Osteocyte (in vitro differentiated cells): Measurements from ENCODE around the gene BORCS5. TPM values are rescaled to one million over a fixed set of nuclear protein-coding genes. Genes with fewer than 3 reads are reported as not detected.

Experiments used
- DNase-seq: peaks from one replicate; pipeline ENCODE4 v3.0.0; 2021; ENCODE audit warnings: mixed read lengths; ENCODE audit not compliant: unreplicated experiment; ENCODE audit errors: extremely low spot score
- H3K27ac Mint-ChIP-seq: one replicate; pipeline ENCODE4 v1.8.0; 2021; ENCODE audit warnings: mild to moderate bottlenecking, mixed read lengths; ENCODE audit not compliant: unreplicated experiment
- H3K27me3 Mint-ChIP-seq: one replicate; pipeline ENCODE4 v1.8.0; 2021; ENCODE audit warnings: mixed read lengths; ENCODE audit not compliant: unreplicated experiment
- H3K36me3 Mint-ChIP-seq: one replicate; pipeline ENCODE4 v1.8.0; 2021; ENCODE audit warnings: mixed read lengths; ENCODE audit not compliant: unreplicated experiment
- H3K4me1 Mint-ChIP-seq: one replicate; pipeline ENCODE4 v1.8.0; 2021; ENCODE audit warnings: mixed read lengths; ENCODE audit not compliant: unreplicated experiment
- H3K4me3 Mint-ChIP-seq: one replicate; pipeline ENCODE4 v1.8.0; 2021; ENCODE audit warnings: mild to moderate bottlenecking, moderate library complexity, mixed read lengths; ENCODE audit not compliant: unreplicated experiment
- H3K9me3 Mint-ChIP-seq: one replicate; pipeline ENCODE4 v1.8.0; 2021; ENCODE audit warnings: mixed read lengths; ENCODE audit not compliant: unreplicated experiment
- CTCF ChIP-seq: fragments of 200-600 bp; sonication (generic); IDR thresholded peaks from 2 replicates; pipeline ENCODE4 v1.5.0; 2021; ENCODE audit warnings: antibody characterized with exemption, mild to moderate bottlenecking, moderate library complexity
- total RNA-seq: library from RNA; stranded (reverse); gene quantifications from 2 replicates; pipeline ENCODE4 v1.2.1, GENCODE V29; 2021

BORCS5 gene
- total RNA-seq, 1 donor from 2014 or later, result 16.7 TPM

GRCh38 chr12:12432364-12432763 is 75.5 kb downstream of the BORCS5 start:
- no peak for DNase-seq
- H3K36me3 Mint-ChIP-seq, result peaks cover 14% of the 10 kb centered on the region
- H3K27me3 Mint-ChIP-seq, result no peaks in the 10 kb centered on the region
- no peak overlapping the region for H3K4me3 Mint-ChIP-seq
- peaks cover 40% of the 10 kb centered on the region for H3K4me1 Mint-ChIP-seq
- no peak for TF ChIP-seq CTCF
- H3K9me3 Mint-ChIP-seq, result no peaks in the 10 kb centered on the region
- peak overlapping the region; percentile 71 for H3K27ac Mint-ChIP-seq

- no peak for DNase-seq
- H3K9me3 Mint-ChIP-seq, result no peaks in the 10 kb centered on the region
- peaks cover 16% of the 10 kb centered on the region for H3K36me3 Mint-ChIP-seq
- no peak overlapping the region for H3K27ac Mint-ChIP-seq
- no peak for TF ChIP-seq CTCF
- H3K27me3 Mint-ChIP-seq, result no peaks in the 10 kb centered on the region
- peaks cover 40% of the 10 kb centered on the region for H3K4me1 Mint-ChIP-seq
- no peak overlapping the region for H3K4me3 Mint-ChIP-seq
Observed at GRCh38 chr12:12433203-12433731, 76.4 kb downstream of the BORCS5 start.

GRCh38 chr12:12436831-12437345 is 80.0 kb downstream of the BORCS5 start:
- Mint-ChIP-seq H3K9me3 (no peaks in the 10 kb centered on the region), H3K4me1 (peaks cover 39% of the 10 kb centered on the region), H3K4me3 (no peak overlapping the region), H3K27ac (no peak overlapping the region), H3K27me3 (no peaks in the 10 kb centered on the region), H3K36me3 (peaks cover 16% of the 10 kb centered on the region)
- DNase-seq, result no peak
- no peak for TF ChIP-seq CTCF

- Mint-ChIP-seq H3K9me3 (no peaks in the 10 kb centered on the region), H3K27me3 (no peaks in the 10 kb centered on the region), H3K36me3 (peaks cover 16% of the 10 kb centered on the region), H3K27ac (no peak overlapping the region), H3K4me3 (no peak overlapping the region), H3K4me1 (peaks cover 27% of the 10 kb centered on the region)
- no peak for DNase-seq
- no peak for TF ChIP-seq CTCF
Observed at GRCh38 chr12:12439636-12440035, 82.8 kb downstream of the BORCS5 start.

GRCh38 chr12:12440784-12441428 is 84.0 kb downstream of the BORCS5 start:
- no peaks in the 10 kb centered on the region for H3K9me3 Mint-ChIP-seq
- H3K36me3 Mint-ChIP-seq, result peaks cover 15% of the 10 kb centered on the region
- no peak overlapping the region for H3K4me3 Mint-ChIP-seq
- DNase-seq, result no peak
- peaks cover 25% of the 10 kb centered on the region for H3K4me1 Mint-ChIP-seq
- H3K27me3 Mint-ChIP-seq, result no peaks in the 10 kb centered on the region
- peak overlapping the region; percentile 36 for H3K27ac Mint-ChIP-seq
- no peak for TF ChIP-seq CTCF
